Right renal cortex interstitium (tissue), 3 donors: ENCODE measurements around the gene FLRT1. TPM values are rescaled to one million over a fixed set of nuclear protein-coding genes. Genes with fewer than 3 reads are reported as not detected.

ENCODE experiments used
- DNase-seq, 3 donors: peaks; one replicate each; pipeline ENCODE4 v3.0.0-alpha.2; 2013; ENCODE audit warnings: low read depth in 3 of 3, low spot score in 2 of 3
- polyA plus RNA-seq, 3 donors: library from polyadenylated mRNA; unstranded; fragments of 120-200 nt; gene quantifications; one replicate each; pipeline ENCODE4 v1.2.1, GENCODE V29; 2013; ENCODE audit not compliant: insufficient read length in 3 of 3

The FLRT1 gene
- polyA plus RNA-seq, 3 donors, result 2.6 to 2.8 (median 2.7) TPM

- no peak for DNase-seq
Observed at GRCh38 chr11:64005691-64006090, 30.0 kb upstream of the FLRT1 start.

GRCh38 chr11:64006398-64006797 lies 29.3 kb upstream of the FLRT1 start:
- no peak for DNase-seq

GRCh38 chr11:64007160-64007628 lies 28.5 kb upstream of the FLRT1 start:
- no peak for DNase-seq

GRCh38 chr11:64007629-64008282 lies 28.0 kb upstream of the FLRT1 start:
- DNase-seq, result no peak

- no peak for DNase-seq
Observed at GRCh38 chr11:64008283-64008913, 27.3 kb upstream of the FLRT1 start.

GRCh38 chr11:64008914-64009633 lies 26.7 kb upstream of the FLRT1 start:
- DNase-seq, result no peak

- DNase-seq, result no peak
Observed at GRCh38 chr11:64009710-64010109, 26.0 kb upstream of the FLRT1 start.

- DNase-seq, result no peak
Observed at GRCh38 chr11:64010783-64011182, 24.9 kb upstream of the FLRT1 start.

- DNase-seq, result no peak
Observed at GRCh38 chr11:64011371-64011770, 24.4 kb upstream of the FLRT1 start.

GRCh38 chr11:64013141-64013896 lies 22.4 kb upstream of the FLRT1 start:
- DNase-seq, result no peak

- no peak for DNase-seq
Observed at GRCh38 chr11:64014356-64014755, 21.4 kb upstream of the FLRT1 start.

- DNase-seq, result no peak
Observed at GRCh38 chr11:64015510-64015909, 20.2 kb upstream of the FLRT1 start.

- no peak for DNase-seq
Observed at GRCh38 chr11:64015935-64016845, 19.5 kb upstream of the FLRT1 start.

GRCh38 chr11:64017945-64018224 lies 17.8 kb upstream of the FLRT1 start:
- DNase-seq, result no peak

GRCh38 chr11:64018310-64018709 lies 17.4 kb upstream of the FLRT1 start:
- no peak for DNase-seq

GRCh38 chr11:64019106-64020037 lies 16.4 kb upstream of the FLRT1 start:
- no peak for DNase-seq

GRCh38 chr11:64020976-64021756 lies 14.6 kb upstream of the FLRT1 start:
- no peak for DNase-seq

- no peak for DNase-seq
Observed at GRCh38 chr11:64021757-64022093, 14.0 kb upstream of the FLRT1 start.
